K562 (cell line): ENCODE results near the gene LMF2. TPM values are rescaled to one million over a fixed set of nuclear protein-coding genes. Genes with fewer than 3 reads are reported as not detected.
A peak's percentile ranks its signal among the peaks of the same experiment; 100 is the strongest.

Source experiments
- ATAC-seq: fragments of 200-7000 bp; cut with Tn5 transposase; 3 replicates; pipeline ENCODE4 v1.9.1; 2020; ENCODE audit warnings: moderate library complexity
- BruUV-seq: library from RNA; stranded (reverse); fragments of 400-500 nt; replicated peaks from 2 replicates; lab custom pipeline; 2021; lab: Mats Ljungman, UMichigan
- CTCF ChIA-PET: fragments of 300-600 bp; formaldehyde crosslinking; extraction: SDS; loops from one replicate; lab custom pipeline; 2021; ENCODE audit warnings: low intra/inter-chr PET ratio; lab: Yijun Ruan, JAX
- POLR2A ChIA-PET: fragments of 300-600, 350-650 bp; sonication (Branson Sonifier 250); formaldehyde crosslinking; extraction: SDS; loops from one replicate; lab custom pipeline; 2021; ENCODE audit warnings: antibody characterized with exemption, inconsistent platforms; lab: Yijun Ruan, JAX
- DNase-seq, 4 experiments: peaks; one replicate each; pipeline versions ENCODE4 v3.0.0 to v3.0.0-alpha.2; 2011 to 2018; ENCODE audit warnings: low spot score in 3 of 4, mixed read lengths in 3 of 4; ENCODE audit errors: extremely low read depth in 1 of 4
- FAIRE-seq: peaks from 2 replicates; lab custom pipeline; 2011; peaks lifted over from hg19 to GRCh38; lab: Jason Lieb, UNC
- H2AFZ ChIP-seq: 2 replicates; pipeline ENCODE4 v1.6.0; 2011; ENCODE audit warnings: low read depth, low read length, control low read depth, inconsistent platforms
- H3K27ac ChIP-seq: fragments of 200-600 bp; 3 replicates; pipeline ENCODE4 v1.8.0; 2011; ENCODE audit warnings: low read depth, mild to moderate bottlenecking, control low read depth, inconsistent platforms, low read length, moderate library complexity, mixed read lengths; ENCODE audit errors: extremely low read depth
- H3K27me3 ChIP-seq, 2 experiments: fragments of 300-600 bp in 1 of 2; 2 replicates in 1 of 2; 3 replicates in 1 of 2; pipeline versions ENCODE4 v1.6.0 to v1.8.0; 2011; ENCODE audit warnings: inconsistent platforms in 2 of 2, low read length in 2 of 2, mild to moderate bottlenecking in 1 of 2, mixed read lengths in 1 of 2, moderate library complexity in 1 of 2; ENCODE audit not compliant: control insufficient read depth in 2 of 2, insufficient read depth in 2 of 2
- H3K36me3 ChIP-seq: fragments of 300-600 bp; 3 replicates; pipeline ENCODE4 v1.8.0; 2011; ENCODE audit warnings: mild to moderate bottlenecking, low read length, inconsistent platforms; ENCODE audit not compliant: control insufficient read depth, insufficient read depth
- H3K4me1 ChIP-seq, 2 experiments: fragments of 200-600 bp in 1 of 2; replicated peaks in 1 of 2; 2 replicates in 1 of 2; 3 replicates in 1 of 2; pipeline versions ENCODE4 v1.5.1 to v1.8.0; 2011; ENCODE audit warnings: inconsistent platforms in 2 of 2, low read length in 2 of 2, mild to moderate bottlenecking in 1 of 2, mixed read lengths in 1 of 2, moderate library complexity in 1 of 2; ENCODE audit not compliant: control insufficient read depth in 2 of 2, insufficient read depth in 2 of 2
- H3K4me2 ChIP-seq: 2 replicates; pipeline ENCODE4 v1.6.1; 2011; ENCODE audit warnings: low read length, control low read depth, inconsistent platforms, mixed read lengths; ENCODE audit not compliant: insufficient read depth
- H3K4me3 ChIP-seq: fragments of 200-600 bp; sonication (generic), shearing (Covaris generic); 2 replicates; pipeline ENCODE4 v1.5.1; 2016; ENCODE audit warnings: control low read depth, inconsistent platforms
- H3K79me2 ChIP-seq: fragments of 200-600 bp; 3 replicates; pipeline ENCODE4 v1.8.0; 2011; ENCODE audit warnings: low read length, inconsistent platforms; ENCODE audit not compliant: control insufficient read depth, insufficient read depth
- H3K9ac ChIP-seq, 2 experiments: 2 replicates each; pipeline versions ENCODE4 v1.6.0 to v1.6.1; 2011; ENCODE audit warnings: low read depth in 2 of 2, low read length in 2 of 2, control low read depth in 1 of 2, inconsistent platforms in 1 of 2, mild to moderate bottlenecking in 1 of 2, mixed read lengths in 1 of 2; ENCODE audit not compliant: insufficient read depth in 1 of 2
- H3K9me1 ChIP-seq: one replicate; pipeline ENCODE4 v1.6.0; 2011; ENCODE audit warnings: inconsistent platforms, mild to moderate bottlenecking, low read length, moderate library complexity; ENCODE audit not compliant: control insufficient read depth, insufficient read depth
- H3K9me3 ChIP-seq: replicated peaks from 2 replicates; pipeline ENCODE4 v1.5.1; 2011; ENCODE audit warnings: low read depth, low read length, inconsistent platforms; ENCODE audit not compliant: control insufficient read depth, insufficient read depth
- H4K20me1 ChIP-seq: replicated peaks from 2 replicates; pipeline ENCODE4 v1.6.1; 2011; ENCODE audit warnings: low read length, inconsistent platforms, mixed read lengths; ENCODE audit not compliant: control insufficient read depth, insufficient read depth
- EWSR1 ChIP-seq: fragments of 450-650 bp; IDR thresholded peaks from 2 replicates; pipeline ENCODE4 v1.6.1; 2018; ENCODE audit warnings: borderline replicate concordance, mild to moderate bottlenecking, low read depth, moderate library complexity; ENCODE audit not compliant: partially characterized antibody
- FOXJ3 ChIP-seq: sonication (generic); formaldehyde crosslinking; IDR thresholded peaks from 2 replicates; pipeline ENCODE4 v1.4.0; 2020; ENCODE audit warnings: mild to moderate bottlenecking, missing genetic modification reagents
- RBFOX2 ChIP-seq: fragments of 200-400 bp; formaldehyde crosslinking; IDR thresholded peaks from 2 replicates; pipeline ENCODE4 v1.6.1; 2017; ENCODE audit warnings: low read depth, mild to moderate bottlenecking, low read length, moderate library complexity
- ZNF740 ChIP-seq, 3 experiments: fragments of 200-800 bp in 1 of 3; sonication (Bioruptor generic) in 1 of 3; sonication (generic) in 1 of 3; formaldehyde crosslinking in 1 of 3; IDR thresholded peaks; 2 replicates each; pipeline versions ENCODE4 v1.6.1 to v1.8.0; 2016 to 2022; ENCODE audit warnings: mild to moderate bottlenecking in 2 of 3, missing compliant biosample characterization in 2 of 3, missing genetic modification characterization in 2 of 3, missing genetic modification reagents in 1 of 3
- WGBS: fragments of 100-300 bp; shearing (Covaris generic); methylation state at CpG from one replicate; pipeline ENCODE4 v1.1.6; 2016; ENCODE audit warnings: low coverage, mixed read lengths; ENCODE audit not compliant: insufficient coverage; ENCODE audit errors: missing lambda C conversion rate; 5-methylcytosine and 5-hydroxymethylcytosine counted together
- in situ Hi-C: fragments of 300-500 bp; cut with MboI; formaldehyde crosslinking; loops from 4 replicates; pipeline ENCODE4 v1.15.0; 2018; ENCODE audit warnings: inconsistent platforms, mixed read lengths
- intact Hi-C: fragments of 100-400 bp; cut with micrococcal nuclease; formaldehyde crosslinking; loops from 2 replicates; pipeline ENCODE4 v1.14.2; 2022
- polyA plus RNA-seq, 8 experiments: library from polyadenylated mRNA; depleted of rRNA in 4 of 8; stranded (reverse) in 5 of 8; unstranded in 3 of 8; fragments of >200 nt; fragmentation: Nextera tagmentation in 2 of 8; fragmentation: Illumina TruSeq in 1 of 8; extraction: Ambion mirVana in 2 of 8; extraction: Trizol in 1 of 8; gene quantifications; 2 replicates each; pipeline versions ENCODE4 v1.2.1 to v1.2.3, GENCODE V29; 2011 to 2014; ENCODE audit warnings: inconsistent platforms in 1 of 8, missing spikeins in 1 of 8
- total RNA-seq, 7 experiments: library from RNA; depleted of rRNA in 6 of 7; stranded (reverse); fragments of >200 nt in 6 of 7; fragmentation: Illumina TruSeq in 2 of 7; extraction: Trizol in 2 of 7; gene quantifications; 2 replicates each; pipeline versions ENCODE4 v1.2.1 to v1.2.3, GENCODE V29; 2011 to 2021; ENCODE audit warnings: low replicate concordance in 1 of 7
- TF ChIP-seq, protein P1 (sequence below), 2 experiments: fragments of 450-650 bp in 1 of 2; sonication (generic) in 1 of 2; formaldehyde crosslinking in 1 of 2; IDR thresholded peaks; 2 replicates each; pipeline versions ENCODE4 v1.7.1 to v1.9.0; 2016 to 2022; ENCODE audit warnings: inconsistent platforms in 1 of 2, mild to moderate bottlenecking in 1 of 2, missing genetic modification reagents in 1 of 2

Gene LMF2
- total and polyA plus RNA-seq, 9 of the 15 experiments (the other 6 are each of a cell fraction or from before 2014, with no cell fraction given): 0.08 to 37.1 (median 7.6) TPM

GRCh38 chr22:50517495-50518260, 10.2 kb upstream of the LMF2 start:
- H3K9me1 ChIP-seq: no peaks in the 10 kb centered on the region
- H3K4me2 ChIP-seq: no peak overlapping the region
- no peak for ATAC-seq
- peaks cover 32% of the 10 kb centered on the region for H3K79me2 ChIP-seq
- H3K36me3 ChIP-seq: peaks cover 68% of the 10 kb centered on the region; the same call in 1 of the 3 replicates
- no peak overlapping the region for H2AFZ ChIP-seq
- CTCF ChIA-PET: no interaction called here
- BruUV-seq: no TSS peak
- FAIRE-seq: no peak
- no peak overlapping the region for H3K27ac ChIP-seq
- H3K27me3 ChIP-seq: no peaks in the 10 kb centered on the region
- POLR2A ChIA-PET: interaction anchor here (0.6 to 2.7 kb wide), 3 partner anchors 8 to 285 kb away, joined by 4 to 11 read pairs (median 6); partner anchors contain the start of genes LMF2 and NCAPH2
- no peaks in the 10 kb centered on the region for H3K9me3 ChIP-seq
- intact Hi-C loops: no loop called here
- WGBS: 92% methylated on average over 16 of the region's 20 CpGs
- no peak overlapping the region for H3K4me3 ChIP-seq
- H3K9ac ChIP-seq: no peak overlapping the region; a peak in 1 of 4 replicates
- no peaks in the 10 kb centered on the region for H4K20me1 ChIP-seq
- in situ Hi-C loops: no loop called here
- peaks cover 0 to 5% of the 10 kb centered on the region in 2 experiments; a peak in 2 of 5 replicates for H3K4me1 ChIP-seq
- no peak for DNase-seq
- no peak for TF ChIP-seq FOXJ3 (CRISPR knock-in tag)
- peak; percentile 47 for TF ChIP-seq RBFOX2
- no peak for TF ChIP-seq EWSR1
- no peak for TF ChIP-seq ZNF740 (CRISPR knock-in tag; IDR thresholded peaks at IDR 0.05)
- no peak for TF ChIP-seq ZNF740 (tag; IDR thresholded peaks at IDR 0.05)
- TF ChIP-seq, protein P1, sequence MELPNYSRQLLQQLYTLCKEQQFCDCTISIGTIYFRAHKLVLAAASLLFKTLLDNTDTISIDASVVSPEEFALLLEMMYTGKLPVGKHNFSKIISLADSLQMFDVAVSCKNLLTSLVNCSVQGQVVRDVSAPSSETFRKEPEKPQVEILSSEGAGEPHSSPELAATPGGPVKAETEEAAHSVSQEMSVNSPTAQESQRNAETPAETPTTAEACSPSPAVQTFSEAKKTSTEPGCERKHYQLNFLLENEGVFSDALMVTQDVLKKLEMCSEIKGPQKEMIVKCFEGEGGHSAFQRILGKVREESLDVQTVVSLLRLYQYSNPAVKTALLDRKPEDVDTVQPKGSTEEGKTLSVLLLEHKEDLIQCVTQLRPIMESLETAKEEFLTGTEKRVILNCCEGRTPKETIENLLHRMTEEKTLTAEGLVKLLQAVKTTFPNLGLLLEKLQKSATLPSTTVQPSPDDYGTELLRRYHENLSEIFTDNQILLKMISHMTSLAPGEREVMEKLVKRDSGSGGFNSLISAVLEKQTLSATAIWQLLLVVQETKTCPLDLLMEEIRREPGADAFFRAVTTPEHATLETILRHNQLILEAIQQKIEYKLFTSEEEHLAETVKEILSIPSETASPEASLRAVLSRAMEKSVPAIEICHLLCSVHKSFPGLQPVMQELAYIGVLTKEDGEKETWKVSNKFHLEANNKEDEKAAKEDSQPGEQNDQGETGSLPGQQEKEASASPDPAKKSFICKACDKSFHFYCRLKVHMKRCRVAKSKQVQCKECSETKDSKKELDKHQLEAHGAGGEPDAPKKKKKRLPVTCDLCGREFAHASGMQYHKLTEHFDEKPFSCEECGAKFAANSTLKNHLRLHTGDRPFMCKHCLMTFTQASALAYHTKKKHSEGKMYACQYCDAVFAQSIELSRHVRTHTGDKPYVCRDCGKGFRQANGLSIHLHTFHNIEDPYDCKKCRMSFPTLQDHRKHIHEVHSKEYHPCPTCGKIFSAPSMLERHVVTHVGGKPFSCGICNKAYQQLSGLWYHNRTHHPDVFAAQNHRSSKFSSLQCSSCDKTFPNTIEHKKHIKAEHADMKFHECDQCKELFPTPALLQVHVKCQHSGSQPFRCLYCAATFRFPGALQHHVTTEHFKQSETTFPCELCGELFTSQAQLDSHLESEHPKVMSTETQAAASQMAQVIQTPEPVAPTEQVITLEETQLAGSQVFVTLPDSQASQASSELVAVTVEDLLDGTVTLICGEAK (IDR thresholded peaks at IDR 0.05): no peak
- TF ChIP-seq, protein P1 (CRISPR knock-in tag; IDR thresholded peaks at IDR 0.05): no peak
